ENCODE data around the gene PRDM13.

GRCh38 chr6:99589907-99590493, 16.6 kb upstream of the PRDM13 start:
- TF ChIP-seq POLR2AphosphoS5 (IDR thresholded peaks at IDR 0.05; ENCODE audit: borderline replicate concordance, low read depth, low read length), result no peak
- no peak for TF ChIP-seq EZH2 (IDR thresholded peaks at IDR 0.05)
- TF ChIP-seq FOXP2 (optimal IDR thresholded peaks at IDR 0.05; ENCODE audit: control extremely low read depth, extremely low read length, insufficient read depth), result no peak

Measured in SK-N-MC (cell line).